ENCODE results near the gene KIAA1958.

DNA sequence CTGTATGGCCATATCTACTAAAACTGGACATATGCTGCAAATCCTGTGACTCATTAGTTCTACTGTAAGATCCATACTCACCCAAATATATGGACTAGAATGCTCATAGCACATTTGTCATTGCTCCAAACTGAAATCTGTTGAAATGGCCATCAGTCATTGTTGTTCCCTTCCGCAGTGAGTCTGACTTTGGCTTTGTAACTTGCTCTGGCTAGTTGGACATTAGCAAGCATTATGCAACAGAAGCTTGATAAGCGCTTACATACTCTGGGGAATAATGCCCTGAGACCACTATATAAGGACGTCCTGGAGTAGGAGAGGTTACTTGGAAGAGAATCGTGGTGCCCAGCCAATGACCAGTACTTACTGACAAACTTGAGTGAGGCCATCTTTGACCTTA lies 9.0 kb downstream of the KIAA1958 start:
- TF ChIP-seq, protein P1, sequence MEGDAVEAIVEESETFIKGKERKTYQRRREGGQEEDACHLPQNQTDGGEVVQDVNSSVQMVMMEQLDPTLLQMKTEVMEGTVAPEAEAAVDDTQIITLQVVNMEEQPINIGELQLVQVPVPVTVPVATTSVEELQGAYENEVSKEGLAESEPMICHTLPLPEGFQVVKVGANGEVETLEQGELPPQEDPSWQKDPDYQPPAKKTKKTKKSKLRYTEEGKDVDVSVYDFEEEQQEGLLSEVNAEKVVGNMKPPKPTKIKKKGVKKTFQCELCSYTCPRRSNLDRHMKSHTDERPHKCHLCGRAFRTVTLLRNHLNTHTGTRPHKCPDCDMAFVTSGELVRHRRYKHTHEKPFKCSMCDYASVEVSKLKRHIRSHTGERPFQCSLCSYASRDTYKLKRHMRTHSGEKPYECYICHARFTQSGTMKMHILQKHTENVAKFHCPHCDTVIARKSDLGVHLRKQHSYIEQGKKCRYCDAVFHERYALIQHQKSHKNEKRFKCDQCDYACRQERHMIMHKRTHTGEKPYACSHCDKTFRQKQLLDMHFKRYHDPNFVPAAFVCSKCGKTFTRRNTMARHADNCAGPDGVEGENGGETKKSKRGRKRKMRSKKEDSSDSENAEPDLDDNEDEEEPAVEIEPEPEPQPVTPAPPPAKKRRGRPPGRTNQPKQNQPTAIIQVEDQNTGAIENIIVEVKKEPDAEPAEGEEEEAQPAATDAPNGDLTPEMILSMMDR (conservative IDR thresholded peaks at IDR 0.05; ENCODE audit: low read depth, low read length) = no peak
- TF ChIP-seq, protein P2, sequence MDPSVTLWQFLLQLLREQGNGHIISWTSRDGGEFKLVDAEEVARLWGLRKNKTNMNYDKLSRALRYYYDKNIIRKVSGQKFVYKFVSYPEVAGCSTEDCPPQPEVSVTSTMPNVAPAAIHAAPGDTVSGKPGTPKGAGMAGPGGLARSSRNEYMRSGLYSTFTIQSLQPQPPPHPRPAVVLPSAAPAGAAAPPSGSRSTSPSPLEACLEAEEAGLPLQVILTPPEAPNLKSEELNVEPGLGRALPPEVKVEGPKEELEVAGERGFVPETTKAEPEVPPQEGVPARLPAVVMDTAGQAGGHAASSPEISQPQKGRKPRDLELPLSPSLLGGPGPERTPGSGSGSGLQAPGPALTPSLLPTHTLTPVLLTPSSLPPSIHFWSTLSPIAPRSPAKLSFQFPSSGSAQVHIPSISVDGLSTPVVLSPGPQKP (IDR thresholded peaks at IDR 0.05; ENCODE audit: borderline replicate concordance, low read depth, low read length) = no peak
- TF ChIP-seq POLR2A (IDR thresholded peaks at IDR 0.05; ENCODE audit: low read depth, low read length) (no peak), BHLHE40 (IDR thresholded peaks at IDR 0.05; ENCODE audit: low read depth, low read length) (no peak), RFX5 (IDR thresholded peaks at IDR 0.05; ENCODE audit: low read depth, low read length) (no peak), RAD21 (IDR thresholded peaks at IDR 0.05; ENCODE audit: low read length) (no peak), CHD1 (IDR thresholded peaks at IDR 0.05; ENCODE audit: low read depth, low read length) (no peak)
